K562 (cell line): ENCODE data around the gene PIP5K1B.

Experiments
- CTBP1 ChIP-seq: fragments of 450-650 bp; IDR thresholded peaks from 2 replicates; pipeline ENCODE4 v1.6.1; 2016; ENCODE audit warnings: borderline replicate concordance
- JUND ChIP-seq, 2 experiments: IDR thresholded peaks; 2 replicates in 1 of 2; 3 replicates in 1 of 2; pipeline ENCODE4 v1.6.1; 2011; ENCODE audit warnings: borderline replicate concordance in 2 of 2, low read depth in 2 of 2, low read length in 2 of 2, improper control_type of control experiment in 1 of 2, missing biosample characterization in 1 of 2, missing genetic modification characterization in 1 of 2, missing genetic modification reagents in 1 of 2
- KHSRP ChIP-seq: fragments of 450-650 bp; IDR thresholded peaks from 2 replicates; pipeline ENCODE4 v1.6.1; 2017
- POLR2AphosphoS2 ChIP-seq: IDR thresholded peaks from 2 replicates; pipeline ENCODE4 v1.6.1; 2012; ENCODE audit warnings: low read length, improper control_type of control experiment
- TRIM28 ChIP-seq: fragments of 450-650 bp; IDR thresholded peaks from 2 replicates; pipeline ENCODE4 v1.6.1; 2017
- TF ChIP-seq, protein P1 (sequence below), 3 experiments: IDR thresholded peaks in 2 of 3; conservative IDR thresholded peaks in 1 of 3; 2 replicates each; pipeline ENCODE4 v1.5.1; 2011 to 2012; ENCODE audit warnings: low read length in 3 of 3, mild to moderate bottlenecking in 3 of 3, control low read depth in 2 of 3, improper control_type of control experiment in 1 of 3, inconsistent platforms in 1 of 3, low read depth in 1 of 3, mixed read lengths in 1 of 3, moderate library complexity in 1 of 3; ENCODE audit not compliant: insufficient read depth in 2 of 3
- TF ChIP-seq, protein P2 (sequence below): sonication (generic); formaldehyde crosslinking; IDR thresholded peaks from 2 replicates; pipeline ENCODE4 v1.9.0; 2022; ENCODE audit warnings: mild to moderate bottlenecking, missing genetic modification reagents
- TF ChIP-seq, protein P3 (sequence below): fragments of 250-450 bp; sonication (Bioruptor Pico); IDR thresholded peaks from 2 replicates; pipeline ENCODE4 v1.5.0; 2021; ENCODE audit warnings: mild to moderate bottlenecking, borderline replicate concordance

DNA sequence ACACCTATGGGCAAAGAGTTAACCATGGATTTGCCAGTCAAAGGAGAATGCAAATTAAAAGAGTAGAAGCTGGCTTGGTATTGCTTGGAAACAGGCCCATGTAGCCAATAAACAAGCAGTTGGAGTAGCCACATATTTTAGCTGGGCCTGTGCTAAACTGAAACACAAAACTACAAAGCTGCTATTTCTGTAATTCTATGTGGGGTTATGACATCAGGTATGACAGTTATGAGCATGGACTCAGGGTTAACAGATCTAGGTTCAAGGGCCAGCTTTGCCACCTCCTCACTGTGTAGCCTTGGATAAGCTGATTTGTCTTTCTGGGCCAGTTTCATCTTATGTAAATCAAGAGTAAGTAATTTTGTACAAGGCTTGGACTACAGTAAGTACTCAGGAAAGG is 142.7 kb downstream of the PIP5K1B start:
- TF ChIP-seq, protein P1, sequence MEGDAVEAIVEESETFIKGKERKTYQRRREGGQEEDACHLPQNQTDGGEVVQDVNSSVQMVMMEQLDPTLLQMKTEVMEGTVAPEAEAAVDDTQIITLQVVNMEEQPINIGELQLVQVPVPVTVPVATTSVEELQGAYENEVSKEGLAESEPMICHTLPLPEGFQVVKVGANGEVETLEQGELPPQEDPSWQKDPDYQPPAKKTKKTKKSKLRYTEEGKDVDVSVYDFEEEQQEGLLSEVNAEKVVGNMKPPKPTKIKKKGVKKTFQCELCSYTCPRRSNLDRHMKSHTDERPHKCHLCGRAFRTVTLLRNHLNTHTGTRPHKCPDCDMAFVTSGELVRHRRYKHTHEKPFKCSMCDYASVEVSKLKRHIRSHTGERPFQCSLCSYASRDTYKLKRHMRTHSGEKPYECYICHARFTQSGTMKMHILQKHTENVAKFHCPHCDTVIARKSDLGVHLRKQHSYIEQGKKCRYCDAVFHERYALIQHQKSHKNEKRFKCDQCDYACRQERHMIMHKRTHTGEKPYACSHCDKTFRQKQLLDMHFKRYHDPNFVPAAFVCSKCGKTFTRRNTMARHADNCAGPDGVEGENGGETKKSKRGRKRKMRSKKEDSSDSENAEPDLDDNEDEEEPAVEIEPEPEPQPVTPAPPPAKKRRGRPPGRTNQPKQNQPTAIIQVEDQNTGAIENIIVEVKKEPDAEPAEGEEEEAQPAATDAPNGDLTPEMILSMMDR (IDR thresholded peaks at IDR 0.05 in 2 of 3, conservative IDR thresholded peaks at IDR 0.05 in 1 of 3; ENCODE audit: insufficient read depth in 2 of 3, low read depth in 1 of 3, low read length in 3 of 3): no peak
- TF ChIP-seq, protein P2, sequence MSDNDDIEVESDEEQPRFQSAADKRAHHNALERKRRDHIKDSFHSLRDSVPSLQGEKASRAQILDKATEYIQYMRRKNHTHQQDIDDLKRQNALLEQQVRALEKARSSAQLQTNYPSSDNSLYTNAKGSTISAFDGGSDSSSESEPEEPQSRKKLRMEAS: no peak
- TF ChIP-seq, protein P3, sequence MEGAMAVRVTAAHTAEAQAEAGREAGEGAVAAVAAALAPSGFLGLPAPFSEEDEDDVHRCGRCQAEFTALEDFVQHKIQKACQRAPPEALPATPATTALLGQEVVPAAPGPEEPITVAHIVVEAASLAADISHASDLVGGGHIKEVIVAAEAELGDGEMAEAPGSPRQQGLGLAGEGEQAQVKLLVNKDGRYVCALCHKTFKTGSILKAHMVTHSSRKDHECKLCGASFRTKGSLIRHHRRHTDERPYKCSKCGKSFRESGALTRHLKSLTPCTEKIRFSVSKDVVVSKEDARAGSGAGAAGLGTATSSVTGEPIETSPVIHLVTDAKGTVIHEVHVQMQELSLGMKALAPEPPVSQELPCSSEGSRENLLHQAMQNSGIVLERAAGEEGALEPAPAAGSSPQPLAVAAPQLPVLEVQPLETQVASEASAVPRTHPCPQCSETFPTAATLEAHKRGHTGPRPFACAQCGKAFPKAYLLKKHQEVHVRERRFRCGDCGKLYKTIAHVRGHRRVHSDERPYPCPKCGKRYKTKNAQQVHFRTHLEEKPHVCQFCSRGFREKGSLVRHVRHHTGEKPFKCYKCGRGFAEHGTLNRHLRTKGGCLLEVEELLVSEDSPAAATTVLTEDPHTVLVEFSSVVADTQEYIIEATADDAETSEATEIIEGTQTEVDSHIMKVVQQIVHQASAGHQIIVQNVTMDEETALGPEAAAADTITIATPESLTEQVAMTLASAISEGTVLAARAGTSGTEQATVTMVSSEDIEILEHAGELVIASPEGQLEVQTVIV: no peak
- TF ChIP-seq KHSRP: no peak
- no peak for TF ChIP-seq CTBP1
- TF ChIP-seq POLR2AphosphoS2: no peak
- TF ChIP-seq JUND (IDR thresholded peaks at IDR 0.05; ENCODE audit: borderline replicate concordance, low read depth, low read length): no peak
- no peak for TF ChIP-seq JUND (tag; IDR thresholded peaks at IDR 0.05; ENCODE audit: borderline replicate concordance, low read depth, low read length)
- no peak for TF ChIP-seq TRIM28
